Dendritic cell treated with granulocyte-macrophage colony-stimulating factor and Interleukin-4, amounts not matched to agents 40 ng/mL and 50 ng/mL, for 4 days (primary cell): ENCODE results near the gene LYZ.

ENCODE experiments used
- H3K27ac Mint-ChIP-seq: one replicate; pipeline ENCODE4 v1.8.0; 2022; ENCODE audit warnings: mild to moderate bottlenecking, mixed read lengths
- H3K27me3 Mint-ChIP-seq: one replicate; pipeline ENCODE4 v1.8.0; 2022; ENCODE audit warnings: mild to moderate bottlenecking, mixed read lengths
- H3K36me3 Mint-ChIP-seq: one replicate; pipeline ENCODE4 v1.8.0; 2022; ENCODE audit warnings: low read depth, mixed read lengths
- H3K4me1 Mint-ChIP-seq: one replicate; pipeline ENCODE4 v1.8.0; 2022; ENCODE audit warnings: low read depth, mixed read lengths
- H3K4me3 Mint-ChIP-seq: one replicate; pipeline ENCODE4 v1.8.0; 2022; ENCODE audit warnings: mild to moderate bottlenecking, moderate library complexity, mixed read lengths
- H3K9me3 Mint-ChIP-seq: one replicate; pipeline ENCODE4 v1.8.0; 2022; ENCODE audit warnings: mixed read lengths
- intact Hi-C: fragments of 100-400 bp; cut with micrococcal nuclease; formaldehyde crosslinking; loops from one replicate; pipeline ENCODE4 v1.15.0; 2022

LYZ gene

GRCh38 chr12:69385038-69385437 lies 36.9 kb downstream of the LYZ start:
- no peaks in the 10 kb centered on the region for H3K4me1 Mint-ChIP-seq
- H3K36me3 Mint-ChIP-seq: peaks cover 34% of the 10 kb centered on the region
- H3K4me3 Mint-ChIP-seq: no peak overlapping the region
- H3K27ac Mint-ChIP-seq: no peak overlapping the region
- H3K27me3 Mint-ChIP-seq: no peaks in the 10 kb centered on the region
- intact Hi-C loops: loop anchor here (10.0 kb wide), 1 partner anchor 80 kb away; no protein-coding TSS in a partner anchor
- no peaks in the 10 kb centered on the region for H3K9me3 Mint-ChIP-seq

GRCh38 chr12:69386921-69387320 lies 38.7 kb downstream of the LYZ start:
- Mint-ChIP-seq H3K4me1 (no peaks in the 10 kb centered on the region), H3K9me3 (no peaks in the 10 kb centered on the region), H3K27me3 (no peaks in the 10 kb centered on the region), H3K36me3 (peaks cover 35% of the 10 kb centered on the region), H3K27ac (no peak overlapping the region), H3K4me3 (no peak overlapping the region)
- intact Hi-C loops: loop anchor here (10.0 kb wide), 1 partner anchor 78 kb away; no protein-coding TSS in a partner anchor

- Mint-ChIP-seq H3K36me3 (peaks cover 26% of the 10 kb centered on the region), H3K4me3 (no peak overlapping the region), H3K9me3 (no peaks in the 10 kb centered on the region), H3K27ac (no peak overlapping the region), H3K4me1 (no peaks in the 10 kb centered on the region), H3K27me3 (no peaks in the 10 kb centered on the region)
- intact Hi-C loops: loop anchor here (10.0 kb wide), 1 partner anchor 76 kb away; no protein-coding TSS in a partner anchor
Measured at GRCh38 chr12:69388371-69388770, 40.2 kb downstream of the LYZ start.

- Mint-ChIP-seq H3K9me3 (no peaks in the 10 kb centered on the region), H3K27ac (no peak overlapping the region), H3K36me3 (peaks cover 24% of the 10 kb centered on the region), H3K27me3 (no peaks in the 10 kb centered on the region), H3K4me1 (no peaks in the 10 kb centered on the region), H3K4me3 (no peak overlapping the region)
- intact Hi-C loops: loop anchor here (10.0 kb wide), 1 partner anchor 75 kb away; no protein-coding TSS in a partner anchor
Measured at GRCh38 chr12:69389831-69390230, 41.6 kb downstream of the LYZ start.

- Mint-ChIP-seq H3K27ac (no peak overlapping the region), H3K9me3 (peaks cover 17% of the 10 kb centered on the region), H3K4me3 (no peak overlapping the region), H3K27me3 (no peaks in the 10 kb centered on the region), H3K4me1 (no peaks in the 10 kb centered on the region), H3K36me3 (peaks cover 40% of the 10 kb centered on the region)
- intact Hi-C loops: no loop called here
Measured at GRCh38 chr12:69392179-69392928, 44.2 kb downstream of the LYZ start.

- Mint-ChIP-seq H3K4me1 (no peaks in the 10 kb centered on the region), H3K9me3 (peaks cover 17% of the 10 kb centered on the region), H3K36me3 (peaks cover 40% of the 10 kb centered on the region), H3K27me3 (no peaks in the 10 kb centered on the region), H3K4me3 (no peak overlapping the region), H3K27ac (no peak overlapping the region)
- intact Hi-C loops: no loop called here
Measured at GRCh38 chr12:69396041-69396440, 47.9 kb downstream of the LYZ start.

GRCh38 chr12:69396963-69397362 lies 48.8 kb downstream of the LYZ start:
- intact Hi-C loops: no loop called here
- no peaks in the 10 kb centered on the region for H3K4me1 Mint-ChIP-seq
- no peak overlapping the region for H3K4me3 Mint-ChIP-seq
- no peaks in the 10 kb centered on the region for H3K27me3 Mint-ChIP-seq
- peaks cover 17% of the 10 kb centered on the region for H3K9me3 Mint-ChIP-seq
- H3K27ac Mint-ChIP-seq: no peak overlapping the region
- peaks cover 30% of the 10 kb centered on the region for H3K36me3 Mint-ChIP-seq

GRCh38 chr12:69397978-69398377 lies 49.8 kb downstream of the LYZ start:
- Mint-ChIP-seq H3K9me3 (peaks cover 17% of the 10 kb centered on the region), H3K27ac (no peak overlapping the region), H3K4me1 (no peaks in the 10 kb centered on the region), H3K4me3 (no peak overlapping the region), H3K27me3 (no peaks in the 10 kb centered on the region), H3K36me3 (peaks cover 30% of the 10 kb centered on the region)
- intact Hi-C loops: no loop called here

- Mint-ChIP-seq H3K27me3 (no peaks in the 10 kb centered on the region), H3K4me1 (no peaks in the 10 kb centered on the region), H3K4me3 (no peak overlapping the region), H3K27ac (no peak overlapping the region), H3K9me3 (peaks cover 3% of the 10 kb centered on the region), H3K36me3 (peaks cover 9% of the 10 kb centered on the region)
- intact Hi-C loops: no loop called here
Measured at GRCh38 chr12:69401940-69402339, 53.8 kb downstream of the LYZ start.
